ENCODE measurements around the gene HMGCS1. TPM values are rescaled to one million over a fixed set of nuclear protein-coding genes. Genes with fewer than 3 reads are reported as not detected.

HMGCS1 gene
- total and polyA plus RNA-seq, 2 of the 8 experiments (the other 6 are each of a cell fraction or from before 2014, with no cell fraction given), result 63.6 to 236 TPM

DNA sequence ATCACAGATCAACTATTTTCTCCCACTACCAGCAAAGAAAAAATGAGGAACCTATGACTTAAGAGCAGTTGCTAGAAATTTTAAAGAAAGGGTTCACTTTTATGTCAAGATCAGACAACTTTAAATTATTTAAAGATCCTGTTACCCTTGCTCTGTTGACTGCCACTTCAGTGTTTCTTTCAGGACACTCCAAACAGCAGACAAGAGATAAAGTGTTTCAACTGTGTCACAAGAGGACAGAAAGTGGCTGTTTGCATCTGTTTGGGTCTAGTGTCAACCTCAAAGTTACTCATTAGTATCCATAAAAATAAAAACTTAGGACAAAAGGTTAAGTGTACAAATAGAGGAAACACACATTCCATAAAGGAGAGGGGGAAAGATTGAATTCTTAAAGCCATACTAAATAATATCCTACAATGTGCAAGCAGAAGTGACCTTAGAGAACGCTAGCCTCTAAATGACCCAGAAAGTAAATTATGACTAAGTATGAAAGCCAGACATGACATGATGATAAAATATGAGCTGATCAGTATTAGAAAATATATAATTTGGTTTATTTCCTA lies 24.9 kb downstream of the HMGCS1 start (continued):
- TF ChIP-seq, protein P1, sequence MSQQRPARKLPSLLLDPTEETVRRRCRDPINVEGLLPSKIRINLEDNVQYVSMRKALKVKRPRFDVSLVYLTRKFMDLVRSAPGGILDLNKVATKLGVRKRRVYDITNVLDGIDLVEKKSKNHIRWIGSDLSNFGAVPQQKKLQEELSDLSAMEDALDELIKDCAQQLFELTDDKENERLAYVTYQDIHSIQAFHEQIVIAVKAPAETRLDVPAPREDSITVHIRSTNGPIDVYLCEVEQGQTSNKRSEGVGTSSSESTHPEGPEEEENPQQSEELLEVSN (IDR thresholded peaks at IDR 0.05), result no peak
- no peak for TF ChIP-seq SAP30 (IDR thresholded peaks at IDR 0.05; ENCODE audit: insufficient read depth, insufficient replicate concordance, low read length)
- no peak for TF ChIP-seq RBBP5 (IDR thresholded peaks at IDR 0.05; ENCODE audit: borderline replicate concordance, low read depth, low read length)
- no peak for TF ChIP-seq POLR2AphosphoS5 (IDR thresholded peaks at IDR 0.05; ENCODE audit: low read depth, low read length)

All from H1 (cell line).